ENCODE results near the gene PFDN2.
"Not testable (repeated sequence)": the region's sequence is repeated elsewhere in the genome, so short reads cannot be mapped to it uniquely, and the experiment has no call there.

The PFDN2 gene

DNA sequence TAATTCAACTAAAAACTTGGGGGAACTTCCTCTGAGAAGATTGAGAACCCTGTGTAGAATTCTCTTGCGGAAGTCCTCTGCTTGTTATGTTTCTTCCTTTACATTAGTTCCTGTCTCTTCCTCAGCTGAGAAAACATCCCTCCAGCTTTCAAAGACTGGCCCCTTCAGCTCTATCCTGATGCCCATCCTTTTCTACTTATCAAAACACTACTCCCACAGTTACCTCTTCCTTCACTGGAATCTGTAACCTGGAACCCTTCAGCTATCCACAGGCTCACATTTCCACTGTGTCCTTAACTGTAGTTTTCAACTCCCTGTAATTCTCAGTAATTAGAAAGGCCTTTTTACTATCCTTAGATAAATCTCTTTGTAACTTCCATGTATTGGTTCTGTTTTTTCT is 20.6 kb upstream of the PFDN2 start:
- no peak for DNase-seq

DNA sequence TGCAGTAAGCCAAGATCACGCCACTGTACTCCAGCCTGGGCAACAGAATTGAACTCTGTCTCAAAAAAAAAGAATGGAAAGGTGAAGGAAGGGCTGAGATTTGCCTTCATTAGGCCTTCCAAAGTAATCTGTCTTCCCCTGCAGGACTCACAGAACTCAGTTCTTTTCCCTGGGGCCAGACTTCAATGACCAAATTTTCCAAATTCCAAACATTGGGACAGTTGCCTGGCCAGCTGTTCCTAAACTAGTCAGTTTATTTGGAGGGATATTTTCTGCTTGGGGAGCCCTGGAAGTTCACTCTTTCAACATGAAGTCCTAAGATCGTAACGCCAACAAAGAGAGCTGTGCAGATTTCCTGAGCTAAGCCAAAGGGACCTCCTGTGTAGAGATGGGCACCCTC is 20.0 kb upstream of the PFDN2 start:
- DNase-seq = no peak

DNA sequence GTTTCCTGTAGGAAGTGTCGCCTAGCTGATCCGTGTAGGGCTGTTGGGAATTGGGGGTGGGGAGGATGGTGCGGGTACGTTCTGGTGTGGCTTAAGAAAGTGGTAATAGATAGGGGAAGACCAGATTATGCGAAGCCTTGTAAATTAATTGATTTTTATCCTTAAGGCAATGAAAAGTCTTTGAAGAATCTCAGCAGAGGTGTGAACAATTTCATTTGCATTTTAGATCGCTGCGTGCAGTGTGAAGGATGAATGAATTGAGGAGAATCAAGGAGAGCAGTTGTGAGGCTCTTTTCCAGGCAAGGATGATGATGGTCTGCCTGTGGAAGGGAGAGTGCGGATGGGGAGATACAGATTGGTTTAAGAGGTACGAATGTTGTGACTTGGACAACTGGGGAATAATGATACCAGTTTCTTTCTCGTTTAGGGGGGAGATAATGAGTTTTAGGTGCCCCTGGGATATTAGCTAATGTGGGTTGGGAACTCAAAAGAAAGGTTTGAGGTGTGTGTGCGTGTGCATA is 15.4 kb upstream of the PFDN2 start:
- DNase-seq = no peak

DNA sequence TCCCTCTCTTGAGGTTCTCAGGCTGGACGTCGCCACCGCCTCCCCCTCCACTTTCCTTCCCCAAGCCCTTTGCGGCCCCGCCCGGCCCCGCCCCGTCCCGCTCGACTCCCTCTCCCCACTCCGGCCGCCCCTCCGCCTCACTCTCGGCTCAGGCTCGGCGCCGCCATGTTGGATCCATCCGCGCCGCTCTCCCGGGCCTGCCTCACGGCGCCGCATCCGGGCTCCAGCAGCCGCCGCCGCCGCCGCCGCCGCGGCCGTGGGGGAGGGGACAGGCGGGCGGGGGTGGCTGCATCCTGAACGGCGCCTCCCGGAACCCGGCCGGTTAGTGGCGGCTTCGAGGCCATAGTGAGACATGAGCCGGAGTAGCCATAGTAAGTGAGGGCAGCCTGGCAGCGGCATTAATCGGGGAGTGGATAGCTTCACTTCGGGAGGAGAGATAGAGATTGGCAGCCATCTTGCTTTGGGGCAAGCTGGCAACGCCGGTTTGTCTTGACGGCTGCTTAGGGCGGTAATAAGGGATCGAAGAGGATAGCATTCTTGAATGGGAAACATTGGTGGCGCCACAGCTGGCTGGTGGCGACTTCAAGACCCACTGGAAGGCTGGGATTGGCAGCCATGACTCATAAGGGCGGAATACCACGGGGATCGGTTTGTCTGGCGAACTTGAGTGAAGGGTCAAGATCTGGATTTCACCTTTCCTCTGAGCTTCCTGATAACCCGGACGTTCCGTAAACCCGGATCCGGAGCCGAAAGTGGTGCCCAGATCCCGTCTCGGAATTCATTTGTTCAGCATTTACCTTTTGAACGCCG is 14.8 kb upstream of the PFDN2 start, which contains the start of gene DEDD:
TSS of gene DEDD (minus strand) at position 258 of the 810 bp plus-strand sequence. CDS start 8,205 bp downstream, outside the sequence.
- DNase-seq = peak; percentile 91 to 95

DNA sequence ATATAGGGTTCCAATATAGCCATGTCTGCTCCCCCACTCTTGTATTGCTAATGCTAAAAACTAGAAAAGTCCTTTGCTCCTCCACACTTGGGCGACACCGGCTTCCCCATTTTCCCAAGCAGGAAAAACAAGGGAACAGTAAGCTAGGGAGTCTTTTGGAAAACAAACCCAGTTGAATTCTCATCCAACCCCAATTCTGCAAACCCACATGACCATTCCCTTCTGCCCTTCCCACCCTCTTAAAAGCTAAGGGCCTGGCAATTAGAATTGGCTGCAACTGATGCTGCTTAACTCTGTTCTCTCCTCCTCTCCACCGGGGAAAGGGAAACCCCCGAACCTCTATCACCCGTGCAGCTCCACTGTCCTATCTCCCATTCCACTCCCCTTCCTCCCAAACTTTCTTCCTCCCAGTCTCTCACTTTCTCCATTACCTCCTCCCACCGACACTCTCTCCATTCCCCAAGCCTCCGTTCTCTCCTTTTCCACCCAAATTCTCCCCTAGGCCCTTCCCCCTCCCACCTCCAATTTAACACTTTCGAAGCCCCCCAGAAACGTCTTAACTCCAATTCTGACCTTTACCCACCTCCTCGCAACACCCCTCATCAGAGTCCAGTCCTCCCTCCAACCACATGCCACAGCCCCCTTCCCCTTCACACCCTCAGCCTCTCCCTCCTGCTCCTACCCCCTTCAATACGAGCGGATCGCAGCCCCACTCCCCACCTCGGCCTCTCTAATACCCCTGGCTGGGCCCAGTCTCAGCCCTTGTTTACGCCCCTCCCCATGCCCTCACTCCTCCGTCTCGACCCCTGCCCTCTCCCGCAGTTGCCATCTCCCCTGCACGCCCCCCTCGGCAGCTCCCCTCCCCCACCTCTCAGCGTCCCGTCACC is 13.9 kb upstream of the PFDN2 start:
- DNase-seq = no peak

DNA sequence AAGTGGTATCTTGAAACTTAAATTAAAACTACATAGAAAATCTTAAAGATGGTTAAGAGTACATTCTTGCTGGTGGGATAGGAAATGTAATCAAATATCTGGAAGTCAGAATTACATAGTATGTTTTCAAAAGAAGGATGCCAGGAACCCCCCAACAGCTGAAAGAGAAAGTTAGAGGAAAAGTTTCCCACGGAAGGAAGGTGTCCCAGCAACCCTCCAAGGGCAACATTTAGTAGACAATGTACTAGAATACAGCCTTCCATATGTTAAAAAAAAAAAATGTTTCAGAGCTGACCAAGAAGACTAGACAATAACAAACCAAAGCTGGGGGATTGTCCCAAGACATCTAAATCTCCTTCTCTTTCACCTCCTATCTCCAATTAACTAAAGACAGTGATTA is 12.4 kb upstream of the PFDN2 start:
- DNase-seq = no peak

DNA sequence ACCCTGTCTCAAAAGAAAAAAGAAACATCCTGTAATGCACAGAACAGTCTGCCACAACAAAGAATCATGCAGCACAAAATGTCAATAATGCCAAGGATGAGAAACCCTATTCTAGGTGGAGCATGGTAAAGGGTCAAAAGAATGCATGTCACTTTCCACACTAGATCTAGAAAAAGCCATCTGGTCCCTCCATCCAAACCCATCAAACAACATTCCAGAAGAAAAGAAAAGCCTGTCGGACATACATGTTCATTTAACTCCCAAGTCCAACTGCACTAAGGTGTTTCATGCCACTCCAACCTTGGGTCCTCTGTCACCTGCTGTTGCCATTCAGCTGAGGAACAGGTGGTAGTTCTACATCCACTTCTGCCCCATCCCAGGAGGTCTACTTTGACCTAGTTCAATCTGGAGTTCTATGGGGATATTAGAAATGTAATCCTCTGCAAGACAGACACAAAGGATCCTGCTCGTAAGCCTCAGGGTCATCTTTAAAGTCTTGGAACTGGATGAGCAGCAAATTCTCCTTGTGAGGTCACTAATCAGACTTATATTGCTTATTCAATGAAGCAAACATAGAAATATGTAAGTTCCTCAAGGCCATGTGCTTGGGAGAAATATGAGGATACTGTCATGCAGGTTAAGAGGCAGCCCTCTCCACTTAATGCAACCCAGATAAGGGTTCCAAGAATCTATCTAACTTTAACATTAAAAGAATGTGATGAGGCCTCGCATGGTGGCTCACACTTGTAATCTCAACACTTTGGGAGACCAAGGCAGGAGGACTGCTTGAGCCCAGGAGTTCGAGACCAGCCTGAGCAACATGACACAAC is 11.0 kb upstream of the PFDN2 start:
- no peak for DNase-seq

DNA sequence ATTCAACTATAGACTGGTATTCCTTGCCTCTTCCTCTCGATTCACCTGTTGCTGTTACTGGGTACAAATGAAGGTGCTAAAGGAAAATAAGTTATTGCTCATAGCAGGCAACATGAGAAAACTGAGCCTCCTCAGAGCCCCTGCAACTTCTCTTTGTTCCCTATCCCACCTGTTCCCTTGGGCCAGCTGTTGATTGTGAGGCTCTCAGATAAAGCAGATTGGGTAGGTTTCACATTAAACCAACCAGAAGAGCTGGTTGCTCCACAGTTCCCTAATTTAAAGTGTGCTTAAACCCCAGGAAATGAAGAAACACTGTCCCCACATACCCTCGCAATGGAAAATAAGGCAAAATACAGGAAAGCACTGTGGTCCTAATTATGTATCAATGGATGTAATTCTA is 9.8 kb upstream of the PFDN2 start:
- DNase-seq = peak in 1 of 2 donors; percentile 21

DNA sequence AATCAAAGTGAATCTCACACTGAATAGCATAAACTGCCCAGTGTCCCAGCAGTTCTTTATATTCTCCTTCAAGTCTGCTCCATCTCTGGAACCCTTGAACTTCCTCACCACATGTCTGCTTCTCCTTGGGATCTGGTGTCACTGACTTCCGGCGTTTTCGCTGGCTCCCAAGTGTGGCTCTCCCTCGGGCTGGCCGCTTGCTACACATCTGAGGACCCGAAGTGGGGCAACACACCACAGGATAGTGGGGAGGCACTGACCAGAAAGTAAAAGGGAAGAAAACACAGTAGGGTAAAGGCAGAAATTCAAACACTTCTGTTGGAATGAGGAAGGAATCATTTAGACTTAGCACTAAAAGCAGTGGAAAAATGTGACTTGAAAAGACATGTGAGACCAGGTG is 5.1 kb upstream of the PFDN2 start:
- DNase-seq = no peak

DNA sequence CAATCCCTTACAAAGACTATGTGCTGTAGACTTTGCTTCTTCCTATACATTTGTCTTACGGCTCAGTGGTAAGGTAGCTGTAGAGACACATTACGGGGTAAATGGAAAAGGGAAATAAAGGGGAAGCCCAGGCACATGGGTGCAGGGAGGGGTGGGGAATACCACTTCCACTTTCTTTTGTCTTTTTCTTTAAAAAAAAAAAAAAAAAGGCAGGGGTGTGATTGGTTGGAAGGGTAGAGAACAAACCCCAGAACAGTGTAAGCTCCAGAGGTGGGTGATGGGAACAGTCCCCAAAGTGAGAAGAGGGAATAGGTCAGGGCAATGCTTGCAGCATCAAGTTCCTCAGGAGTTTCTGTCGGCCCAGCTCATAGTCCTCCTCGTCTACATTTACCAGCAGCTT is 4.0 kb upstream of the PFDN2 start:
- peak; percentile 75 to 79 for DNase-seq

DNA sequence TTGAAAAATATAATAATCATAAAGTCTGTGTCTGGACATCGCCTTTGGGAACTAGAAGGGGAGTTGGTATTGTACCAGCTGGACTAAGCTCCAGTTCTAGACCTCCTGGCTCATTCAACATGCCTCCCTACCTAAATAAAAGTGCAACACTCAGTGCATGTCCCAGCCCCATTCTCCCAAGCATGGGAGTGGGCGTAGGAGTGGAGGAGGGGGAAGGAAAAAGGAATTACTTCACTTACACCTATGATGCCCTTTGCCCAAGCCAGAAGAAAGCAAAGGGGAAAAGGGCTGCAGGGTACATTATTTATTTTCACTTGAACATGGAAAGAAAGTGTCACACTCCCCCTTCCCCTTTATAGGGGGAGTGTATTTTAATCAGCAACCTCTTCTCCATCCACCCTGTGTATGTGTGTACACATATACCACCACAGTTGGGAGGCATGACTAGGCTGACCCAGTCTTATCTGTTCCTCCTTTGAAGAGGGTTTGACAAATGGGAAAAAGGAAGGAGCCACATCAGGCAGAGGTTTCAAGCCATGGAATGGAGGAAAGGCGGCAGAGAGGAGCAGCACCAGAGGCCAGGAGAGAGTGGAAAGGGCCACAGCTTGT is 3.3 kb upstream of the PFDN2 start:
- DNase-seq = peak in 1 of 2 donors; percentile 28

DNA sequence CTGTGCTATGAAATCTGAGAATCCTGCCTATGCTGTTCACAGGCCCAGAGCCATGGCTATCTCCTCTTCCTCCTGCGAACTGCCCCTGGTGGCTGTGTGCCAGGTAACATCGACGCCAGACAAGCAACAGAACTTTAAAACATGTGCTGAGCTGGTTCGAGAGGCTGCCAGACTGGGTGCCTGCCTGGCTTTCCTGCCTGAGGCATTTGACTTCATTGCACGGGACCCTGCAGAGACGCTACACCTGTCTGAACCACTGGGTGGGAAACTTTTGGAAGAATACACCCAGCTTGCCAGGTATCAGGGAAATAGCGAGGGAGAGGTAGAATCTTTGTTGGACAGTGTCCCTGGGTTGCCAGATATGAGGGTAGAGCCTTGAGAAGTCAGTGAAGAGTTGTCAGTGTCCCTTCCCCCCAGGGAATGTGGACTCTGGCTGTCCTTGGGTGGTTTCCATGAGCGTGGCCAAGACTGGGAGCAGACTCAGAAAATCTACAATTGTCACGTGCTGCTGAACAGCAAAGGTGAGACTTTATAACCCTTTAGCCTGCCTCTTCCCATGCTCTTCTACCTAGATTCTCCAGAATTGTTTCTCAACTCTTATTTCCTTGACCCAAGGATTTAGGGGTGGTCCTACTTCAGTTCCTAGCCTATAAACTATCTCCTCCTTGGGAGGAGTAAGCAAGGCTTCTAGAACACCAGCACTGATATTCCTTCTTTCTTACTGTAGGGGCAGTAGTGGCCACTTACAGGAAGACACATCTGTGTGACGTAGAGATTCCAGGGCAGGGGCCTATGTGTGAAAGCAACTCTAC is 1.5 kb upstream of the PFDN2 start:
- DNase-seq = peak; percentile 60 to 68

DNA sequence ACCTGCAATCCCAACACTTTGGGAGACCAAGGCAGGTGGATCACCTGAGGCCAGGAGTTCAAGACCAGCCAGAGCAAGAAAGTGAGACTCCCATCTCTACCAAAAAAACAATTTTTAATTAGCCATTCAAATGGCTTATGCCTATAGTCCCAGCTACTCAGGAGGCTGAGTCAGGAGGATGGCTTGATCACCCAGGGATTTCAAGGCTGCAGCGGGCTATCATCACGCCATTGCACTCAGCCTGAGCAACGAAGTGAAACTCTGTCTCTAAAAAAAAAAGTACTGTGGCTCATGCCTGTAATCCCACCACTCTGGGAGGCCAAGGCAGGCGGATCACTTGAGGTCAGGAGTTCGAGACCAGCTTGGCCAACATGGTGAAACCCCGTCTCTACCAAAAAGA is 1.9 kb downstream of the PFDN2 start:
- DNase-seq = not testable (repeated sequence)

DNA sequence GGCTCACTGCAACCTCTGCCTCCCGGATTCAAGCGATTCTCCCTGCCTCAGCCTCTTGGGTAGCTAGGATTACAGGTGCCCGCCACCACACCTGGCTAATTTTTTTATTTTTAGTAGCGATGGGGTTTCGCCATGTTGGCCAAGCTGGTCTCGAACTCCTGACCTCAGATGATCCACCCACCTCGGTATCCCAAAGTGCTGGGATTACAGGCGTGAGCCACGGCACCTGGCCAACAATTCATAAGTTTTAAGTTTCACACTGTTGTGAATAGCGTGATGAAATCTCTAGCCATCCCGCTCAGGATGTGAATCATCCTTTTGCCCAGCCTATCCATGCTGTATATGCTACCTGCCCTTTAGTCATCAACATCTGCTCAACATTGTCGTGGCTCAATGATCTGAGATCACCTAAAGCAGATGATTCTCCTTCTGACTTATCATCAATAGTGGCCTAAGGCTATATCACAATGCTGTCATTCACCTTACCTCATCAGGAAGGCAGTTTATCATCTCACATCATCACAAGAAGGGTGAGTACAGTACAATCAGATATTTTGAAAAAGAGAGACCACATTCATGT is 2.6 kb downstream of the PFDN2 start:
- DNase-seq = no peak

DNA sequence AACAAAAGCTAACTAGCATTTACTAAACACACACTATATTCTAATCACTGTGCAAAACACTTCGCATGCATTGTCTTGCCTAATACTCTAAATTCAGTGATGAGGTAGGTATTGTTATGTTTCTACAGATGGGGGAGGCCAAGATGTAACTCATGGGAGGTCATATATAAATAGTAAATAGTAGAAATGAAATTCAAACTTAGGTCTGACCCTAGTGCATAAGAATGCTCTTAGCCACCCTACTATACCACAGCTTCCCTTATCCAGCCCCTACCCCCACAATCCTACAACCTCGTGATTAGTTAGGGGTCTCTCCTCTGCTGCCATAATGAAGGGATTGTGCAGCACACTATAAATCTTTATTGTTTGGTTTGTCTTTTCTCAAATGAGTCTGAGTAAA is 3.3 kb downstream of the PFDN2 start:
- DNase-seq = no peak

DNA sequence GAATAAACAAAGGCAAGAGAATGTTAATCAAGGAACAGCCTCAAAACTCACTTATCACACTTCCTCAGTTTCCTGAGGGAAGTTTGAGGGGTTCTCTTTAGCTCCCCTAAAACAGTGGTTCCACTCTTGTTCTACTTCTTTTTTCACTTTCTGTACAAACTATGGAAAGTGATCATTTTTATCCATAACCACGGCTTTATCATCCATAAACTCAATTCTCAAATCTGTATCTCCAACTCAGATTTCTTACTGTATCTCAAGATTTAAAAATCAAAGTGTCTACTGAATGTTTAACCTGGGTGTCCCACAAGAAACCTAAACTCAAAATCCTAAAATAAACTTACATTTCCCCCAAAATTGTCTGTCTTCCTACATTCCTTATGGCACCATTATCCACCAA is 3.9 kb downstream of the PFDN2 start:
- no peak for DNase-seq

DNA sequence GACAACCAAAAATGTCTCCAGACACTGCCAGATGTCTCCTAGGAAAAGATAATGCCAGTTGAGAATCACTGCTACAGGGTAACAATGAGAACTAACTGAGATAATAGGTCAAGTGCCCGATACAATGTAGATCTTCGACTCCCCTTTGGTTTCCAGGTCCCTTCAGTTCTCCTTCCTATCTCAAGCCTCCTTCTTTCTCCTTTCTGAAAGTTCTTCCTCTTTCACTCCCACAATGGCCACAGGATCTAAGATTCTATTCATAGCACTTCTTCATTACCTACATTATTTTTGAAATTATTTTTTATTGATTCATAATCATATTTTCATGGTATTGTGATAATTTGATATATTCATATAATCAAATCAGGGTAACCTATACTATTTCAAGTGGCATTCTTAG is 6.3 kb downstream of the PFDN2 start:
- peak in 1 of 2 donors; percentile 30 for DNase-seq

DNA sequence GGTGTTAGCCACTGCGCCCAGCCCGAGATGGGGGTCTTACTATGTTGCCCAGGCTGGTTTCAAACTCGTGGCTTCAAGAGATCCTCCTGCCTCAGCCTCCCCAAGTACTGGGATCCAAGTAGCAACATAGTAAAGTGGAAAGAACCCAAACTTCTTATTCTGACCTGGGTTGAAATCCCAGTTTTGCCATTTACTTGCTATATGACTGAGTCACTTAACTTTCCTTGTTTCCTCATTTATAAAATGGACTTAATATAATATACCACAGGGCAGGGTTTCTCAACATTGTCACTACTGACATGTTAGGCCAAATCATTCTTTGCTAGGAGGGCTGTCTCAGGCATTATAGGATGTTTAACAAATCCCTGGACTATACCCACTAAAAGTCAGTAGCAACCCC is 6.7 kb downstream of the PFDN2 start:
- DNase-seq = peak; percentile 58 to 68

DNA sequence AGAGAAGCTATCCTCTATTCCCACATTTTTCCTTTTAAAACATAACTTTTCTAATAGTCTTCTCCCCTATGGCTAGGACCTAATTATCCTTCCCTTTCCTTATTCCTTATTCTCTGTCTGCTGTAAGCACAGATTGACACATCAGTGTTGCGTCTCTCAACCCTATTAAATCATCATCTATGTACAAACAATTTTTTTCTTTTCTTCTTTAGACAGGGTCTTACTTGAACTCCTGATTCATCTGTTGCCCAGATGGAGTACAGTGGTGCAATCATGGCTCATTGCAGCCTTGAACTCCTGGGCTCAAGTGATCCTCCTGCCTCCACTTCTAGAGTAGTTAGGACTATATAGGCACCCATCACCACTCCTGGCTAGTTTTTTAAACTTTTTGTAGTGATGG is 11.4 kb downstream of the PFDN2 start:
- DNase-seq = no peak

DNA sequence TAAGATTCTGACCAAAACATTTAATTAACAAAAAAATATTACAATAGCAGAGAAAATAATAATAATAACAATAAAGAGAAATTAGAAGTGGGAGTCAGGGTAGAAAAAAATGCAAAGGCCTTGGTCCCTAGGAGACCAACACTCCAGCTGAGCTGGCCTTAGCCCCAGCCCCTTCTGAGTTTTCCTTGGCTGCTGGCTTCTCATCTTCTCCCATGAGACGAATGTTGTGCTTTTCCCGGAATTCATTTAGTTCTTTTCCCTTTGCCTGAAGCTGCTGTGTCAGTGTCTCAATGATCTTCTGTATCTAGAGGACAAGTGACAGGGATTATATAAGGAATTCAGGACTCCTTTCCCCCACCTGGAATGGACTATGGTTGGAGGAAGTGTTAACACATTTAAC is 17.3 kb downstream of the PFDN2 start:
- no peak for DNase-seq
